B cell (primary cell): Measurements from ENCODE around the gene KIF13A. TPM values are rescaled to one million over a fixed set of nuclear protein-coding genes. Genes with fewer than 3 reads are reported as not detected.

ENCODE experiments used
- ATAC-seq: fragments of 200-7000 bp; cut with Tn5 transposase; one replicate; pipeline ENCODE4 v1.10.0; 2021; ENCODE audit warnings: low read depth, mild to moderate bottlenecking, moderate number of reproducible peaks, moderate library complexity
- CTCF ChIA-PET: fragments of 350-600 bp; sonication (Branson Sonifier 250); formaldehyde crosslinking; loops from one replicate; lab custom pipeline; 2021; ENCODE audit warnings: antibody characterized with exemption, inconsistent platforms; lab: Charles Lee
- POLR2A ChIA-PET: fragments of 350-600 bp; sonication (Branson Sonifier 250); formaldehyde crosslinking; loops from one replicate; lab custom pipeline; 2021; ENCODE audit warnings: antibody characterized with exemption; lab: Charles Lee
- DNase-seq: peaks from one replicate; pipeline ENCODE4 v3.0.0; 2013
- H2AFZ ChIP-seq: 2 replicates; pipeline ENCODE4 v1.6.1; 2012; ENCODE audit warnings: mild to moderate bottlenecking, low read depth, low read length; ENCODE audit not compliant: insufficient read depth, poor library complexity, severe bottlenecking
- H3K27ac ChIP-seq, 2 donors: 1 replicate in 1 of 2; 2 replicates in 1 of 2; pipeline ENCODE4 v1.5.1; 2012 to 2013; ENCODE audit warnings: low read length in 2 of 2, mild to moderate bottlenecking in 2 of 2, moderate library complexity in 1 of 2
- H3K27me3 ChIP-seq, 4 experiments: fragments of 200-600 bp in 1 of 4; sonication (generic) in 1 of 4; replicated peaks in 1 of 4; 1 replicate in 2 of 4; 2 replicates in 2 of 4; pipeline versions ENCODE4 v1.6.1 to v1.7.0; 2013 to 2016; ENCODE audit warnings: low read length in 3 of 4, mild to moderate bottlenecking in 2 of 4, mixed read lengths in 1 of 4, moderate library complexity in 1 of 4; ENCODE audit not compliant: insufficient read depth in 4 of 4, control insufficient read depth in 3 of 4; ENCODE audit errors: control extremely low read depth in 1 of 4
- H3K36me3 ChIP-seq, 2 experiments: replicated peaks in 1 of 2; 1 replicate in 1 of 2; 2 replicates in 1 of 2; pipeline versions ENCODE4 v1.6.1 to v1.7.1; 2013; ENCODE audit warnings: low read length in 1 of 2; ENCODE audit not compliant: insufficient read depth in 2 of 2, control insufficient read depth in 1 of 2; ENCODE audit errors: control extremely low read depth in 1 of 2, extremely low read depth in 1 of 2
- H3K4me1 ChIP-seq, 2 donors: fragments of 200-600 bp in 1 of 2; sonication (generic) in 1 of 2; 1 replicate in 1 of 2; 2 replicates in 1 of 2; pipeline versions ENCODE4 v1.5.1 to v1.6.1; 2013 to 2017; ENCODE audit warnings: low read length in 2 of 2; ENCODE audit not compliant: control insufficient read depth in 2 of 2, insufficient read depth in 2 of 2
- H3K4me2 ChIP-seq: replicated peaks from 2 replicates; pipeline ENCODE3; 2012; ENCODE audit warnings: mild to moderate bottlenecking, low read depth, low read length; ENCODE audit not compliant: poor library complexity, severe bottlenecking
- H3K4me3 ChIP-seq, 5 experiments: fragments of 200-600 bp in 1 of 5; sonication (generic) in 1 of 5; 1 replicate in 3 of 5; 2 replicates in 2 of 5; pipeline versions ENCODE4 v1.5.1 to v1.7.0; 2011 to 2016; ENCODE audit warnings: low read length in 4 of 5, mild to moderate bottlenecking in 4 of 5, low read depth in 2 of 5, control low read depth in 1 of 5, moderate library complexity in 1 of 5; ENCODE audit not compliant: insufficient read depth in 1 of 5; ENCODE audit errors: control extremely low read depth in 1 of 5, extremely low read depth in 1 of 5
- H3K79me2 ChIP-seq: fragments of 200-600 bp; sonication (generic); one replicate; pipeline ENCODE4 v1.6.0; 2016; ENCODE audit warnings: low read length; ENCODE audit not compliant: control insufficient read depth, insufficient read depth
- H3K9ac ChIP-seq: fragments of 200-600 bp; sonication (generic); 2 replicates; pipeline ENCODE4 v1.6.1; 2017; ENCODE audit warnings: mild to moderate bottlenecking, low read length, moderate library complexity
- H3K9me3 ChIP-seq, 3 donors: one replicate each; pipeline versions ENCODE4 v1.6.1 to v1.7.1; 2013; ENCODE audit warnings: low read length in 2 of 3; ENCODE audit not compliant: control insufficient read depth in 2 of 3, insufficient read depth in 1 of 3; ENCODE audit errors: control extremely low read depth in 1 of 3
- H4K20me1 ChIP-seq: 2 replicates; pipeline ENCODE4 v1.6.0; 2012; ENCODE audit warnings: mild to moderate bottlenecking, low read length; ENCODE audit not compliant: insufficient read depth, control insufficient read depth, poor library complexity, severe bottlenecking
- H3K27ac Mint-ChIP-seq: one replicate; pipeline ENCODE4 v1.8.0; 2021; ENCODE audit warnings: mixed read lengths
- H3K27me3 Mint-ChIP-seq: one replicate; pipeline ENCODE4 v1.8.0; 2021; ENCODE audit warnings: mixed read lengths
- H3K4me1 Mint-ChIP-seq: one replicate; pipeline ENCODE4 v1.8.0; 2021; ENCODE audit warnings: mixed read lengths
- H3K4me3 Mint-ChIP-seq: one replicate; pipeline ENCODE4 v1.8.0; 2021; ENCODE audit warnings: mixed read lengths
- H3K9me3 Mint-ChIP-seq: one replicate; pipeline ENCODE4 v1.8.0; 2022; ENCODE audit warnings: mixed read lengths; ENCODE audit not compliant: insufficient read depth
- CTCF ChIP-seq: fragments of 200-600 bp; IDR thresholded peaks from one replicate; pipeline ENCODE4 v1.8.0; 2022; ENCODE audit warnings: antibody characterized with exemption, mild to moderate bottlenecking
- EZH2 ChIP-seq: IDR thresholded peaks from 2 replicates; pipeline ENCODE4 v1.6.1; 2012; ENCODE audit warnings: borderline replicate concordance, low read depth, mild to moderate bottlenecking, moderate library complexity, low read length; ENCODE audit not compliant: insufficient read depth, poor library complexity, severe bottlenecking
- WGBS: methylation state at CpG from one replicate; pipeline ENCODE4 v1.1.5; 2013; ENCODE audit warnings: missing lambda C conversion rate; ENCODE audit not compliant: insufficient coverage; 5-methylcytosine and 5-hydroxymethylcytosine counted together
- intact Hi-C: fragments of 100-400 bp; cut with micrococcal nuclease; formaldehyde crosslinking; loops from one replicate; pipeline ENCODE4 v1.10.0; 2022
- polyA plus RNA-seq: library from polyadenylated mRNA; depleted of rRNA; stranded (reverse); fragments of >200 nt; gene quantifications from 2 replicates; pipeline ENCODE4 v1.2.3, GENCODE V29; 2012
- total RNA-seq, 2 donors: library from RNA; stranded (reverse); fragments of 120-200 nt in 1 of 2; gene quantifications; 1 replicate in 1 of 2; 2 replicates in 1 of 2; pipeline versions ENCODE4 v1.2.3 to v1.2.4, GENCODE V29; 2013 to 2022

Gene KIF13A
- total and polyA plus RNA-seq, 2 donors (not counting 1 experiment from before 2014, with no cell fraction given): 2.1 to 23.4 TPM

- Mint-ChIP-seq H3K27ac (no peak overlapping the region), H3K27me3 (no peaks in the 10 kb centered on the region), H3K4me3 (no peak overlapping the region), H3K4me1 (peaks cover 3% of the 10 kb centered on the region), H3K9me3 (no peaks in the 10 kb centered on the region)
- CTCF ChIA-PET: no interaction called here
- no peaks in the 10 kb centered on the region for H3K79me2 ChIP-seq
- H4K20me1 ChIP-seq: no peaks in the 10 kb centered on the region
- ATAC-seq (no peak), DNase-seq (no peak)
- no peak for TF ChIP-seq EZH2
- no peak for TF ChIP-seq CTCF
- no peak overlapping the region for H2AFZ ChIP-seq
- POLR2A ChIA-PET: no interaction called here
- H3K27me3 ChIP-seq: no peaks in the 10 kb centered on the region
- no peaks in the 10 kb centered on the region for H3K4me1 ChIP-seq
- H3K4me2 ChIP-seq: no peak overlapping the region
- no peak overlapping the region for H3K9ac ChIP-seq
- no peak overlapping the region for H3K4me3 ChIP-seq
- intact Hi-C loops: no loop called here
- H3K36me3 ChIP-seq: no peaks in the 10 kb centered on the region
- no peak overlapping the region for H3K27ac ChIP-seq
- H3K9me3 ChIP-seq: no peaks in the 10 kb centered on the region
- WGBS: 92% methylated on average over 3 of the region's 4 CpGs
Measured at GRCh38 chr6:17919496-17919895, 67.9 kb downstream of the KIF13A start.

GRCh38 chr6:17917837-17918763, 69.3 kb downstream of the KIF13A start:
- Mint-ChIP-seq H3K9me3 (no peaks in the 10 kb centered on the region), H3K27me3 (no peaks in the 10 kb centered on the region), H3K4me3 (no peak overlapping the region), H3K4me1 (peaks cover 3% of the 10 kb centered on the region), H3K27ac (no peak overlapping the region)
- intact Hi-C loops: no loop called here
- no peaks in the 10 kb centered on the region for H3K4me1 ChIP-seq
- no peaks in the 10 kb centered on the region for H3K9me3 ChIP-seq
- ChIA-PET CTCF (no interaction called here), POLR2A (no interaction called here)
- no peak overlapping the region for H2AFZ ChIP-seq
- H3K4me2 ChIP-seq: no peak overlapping the region
- no peak overlapping the region for H3K27ac ChIP-seq
- H3K4me3 ChIP-seq: no peak overlapping the region
- no peaks in the 10 kb centered on the region for H3K79me2 ChIP-seq
- ATAC-seq (no peak), DNase-seq (no peak)
- WGBS: 98% methylated on average over 4 of the region's 9 CpGs
- no peaks in the 10 kb centered on the region for H3K36me3 ChIP-seq
- no peak overlapping the region for H3K9ac ChIP-seq
- H4K20me1 ChIP-seq: no peaks in the 10 kb centered on the region
- no peak for TF ChIP-seq CTCF
- no peak for TF ChIP-seq EZH2
- H3K27me3 ChIP-seq: no peaks in the 10 kb centered on the region
